ENCODE data around the gene PHYHIPL.

DNA sequence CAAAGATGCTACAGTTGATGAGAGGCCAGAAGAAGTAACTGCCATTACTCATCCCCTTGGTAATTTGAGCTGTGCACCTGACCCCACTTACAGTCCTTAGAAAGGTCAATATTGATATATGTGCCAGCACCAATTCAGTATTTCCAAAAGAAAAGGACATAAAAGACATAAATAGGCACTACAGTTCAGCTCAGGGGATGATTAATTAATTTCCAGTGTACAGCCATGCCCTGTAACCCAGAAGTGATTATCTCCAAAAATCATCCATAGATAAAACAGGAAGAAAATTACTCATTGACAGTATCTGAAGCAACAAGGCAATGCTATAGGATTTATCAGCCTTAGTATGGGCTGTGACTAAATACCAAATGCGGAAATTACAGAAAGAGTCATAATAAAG lies 82.4 kb downstream of the PHYHIPL start:
- TF ChIP-seq EZH2phosphoT487 (IDR thresholded peaks at IDR 0.05; ENCODE audit: insufficient read depth, low read depth), result no peak
- TF ChIP-seq EZH2 (IDR thresholded peaks at IDR 0.05; ENCODE audit: insufficient read depth, poor library complexity, severe bottlenecking), result no peak
